Mucosa of descending colon (tissue), 3 donors: ENCODE data around the gene PTF1A. TPM values are rescaled to one million over a fixed set of nuclear protein-coding genes. Genes with fewer than 3 reads are reported as not detected.
"Not testable (repeated sequence)": the region's sequence is repeated elsewhere in the genome, so short reads cannot be mapped to it uniquely, and the experiment has no call there.

ENCODE experiments used
- ATAC-seq: fragments of 200-7000 bp; cut with Tn5 transposase; one replicate; pipeline ENCODE4 v1.9.1; 2020; ENCODE audit warnings: mild to moderate bottlenecking, moderate library complexity
- DNase-seq, 3 donors: peaks; one replicate each; pipeline ENCODE4 v3.0.0-alpha.2; 2020
- H3K36me3 ChIP-seq: fragments of 200-600 bp; one replicate; pipeline ENCODE4 v1.8.0; 2021; ENCODE audit warnings: low read depth, mild to moderate bottlenecking
- H3K4me1 ChIP-seq: fragments of 200-600 bp; one replicate; pipeline ENCODE4 v1.8.0; 2021; ENCODE audit warnings: low read depth, mild to moderate bottlenecking
- H3K4me3 ChIP-seq: fragments of 200-600 bp; one replicate; pipeline ENCODE4 v1.8.0; 2021; ENCODE audit warnings: mild to moderate bottlenecking
- H3K9me3 ChIP-seq: fragments of 200-600 bp; one replicate; pipeline ENCODE4 v1.8.0; 2021; ENCODE audit warnings: mild to moderate bottlenecking
- CTCF ChIP-seq: fragments of 200-600 bp; IDR thresholded peaks from one replicate; pipeline ENCODE4 v1.8.0; 2022; ENCODE audit warnings: antibody characterized with exemption, mild to moderate bottlenecking
- intact Hi-C, 2 donors: fragments of 100-400 bp; cut with DNase I in 1 of 2; cut with micrococcal nuclease in 1 of 2; formaldehyde crosslinking; loops; one replicate each; pipeline versions ENCODE4 v1.11.0 to v1.11.1; 2022; cut with DNase I, micrococcal nuclease
- total RNA-seq, 3 donors: library from RNA; stranded (reverse); fragmentation: NEBNext Ultra II Directional in 2 of 3; extraction: Animal tissue kit (Norgen Biotek cat#: 25700) in 2 of 3; gene quantifications; one replicate each; pipeline versions ENCODE4 v1.2.1 to v1.2.4, GENCODE V29; 2021 to 2023
- donor health status: DM: no; HTN: no; CAD: no; lungs with moderate emphysema.
- donor health status: DM: no; HTN: no; CAD: no.
- donor health status: DM: no; HTN: yes; CAD: no.

Gene PTF1A
- total RNA-seq, 3 donors from 2014 or later = not detected

- TF ChIP-seq CTCF = no peak
- Histone ChIP-seq H3K9me3 (no peaks in the 10 kb centered on the region), H3K36me3 (no peaks in the 10 kb centered on the region)
Observed at GRCh38 chr10:23230582-23230981, 38.5 kb downstream of the PTF1A start.

GRCh38 chr10:23238015-23238414, 45.9 kb downstream of the PTF1A start:
- Histone ChIP-seq H3K4me1 (no peaks in the 10 kb centered on the region), H3K36me3 (no peaks in the 10 kb centered on the region), H3K9me3 (peaks cover 4% of the 10 kb centered on the region), H3K4me3 (no peak overlapping the region)
- ATAC-seq (no peak), DNase-seq (no peak)
- no peak for TF ChIP-seq CTCF
- intact Hi-C loops = no loop called here

More at GRCh38 chr10:23230582-23230981, 38.5 kb downstream of the PTF1A start:
- no peak overlapping the region for H3K4me3 ChIP-seq
- DNase-seq = no peak
- no peaks in the 10 kb centered on the region for H3K4me1 ChIP-seq
- intact Hi-C loops = no loop called here
- no peak for ATAC-seq

- intact Hi-C loops, H3K36me3 ChIP-seq: not testable (repeated sequence)
Observed at GRCh38 chr10:23241779-23242178, 49.7 kb downstream of the PTF1A start.

More at GRCh38 chr10:23241779-23242178, 49.7 kb downstream of the PTF1A start:
- H3K4me3 ChIP-seq, H3K9me3 ChIP-seq, H3K4me1 ChIP-seq, DNase-seq, ATAC-seq: not testable (repeated sequence)

Other genes starting within 250 kb of the PTF1A start
- gene MSRB2, start 96.7 kb upstream of the PTF1A start, total RNA-seq = 10 to 100 TPM; 35.1 to 49.8 (median 48.4) TPM
- gene C10orf67, start 152.5 kb downstream of the PTF1A start, total RNA-seq = not detected
- gene OTUD1, start 246.8 kb downstream of the PTF1A start, total RNA-seq = 10 to 100 TPM; 11.6 to 15.7 (median 15.1) TPM